ENCODE data around the gene PCBP3.
"Not testable (repeated sequence)": the region's sequence is repeated elsewhere in the genome, so short reads cannot be mapped to it uniquely, and the experiment has no call there.

Gene PCBP3

DNA sequence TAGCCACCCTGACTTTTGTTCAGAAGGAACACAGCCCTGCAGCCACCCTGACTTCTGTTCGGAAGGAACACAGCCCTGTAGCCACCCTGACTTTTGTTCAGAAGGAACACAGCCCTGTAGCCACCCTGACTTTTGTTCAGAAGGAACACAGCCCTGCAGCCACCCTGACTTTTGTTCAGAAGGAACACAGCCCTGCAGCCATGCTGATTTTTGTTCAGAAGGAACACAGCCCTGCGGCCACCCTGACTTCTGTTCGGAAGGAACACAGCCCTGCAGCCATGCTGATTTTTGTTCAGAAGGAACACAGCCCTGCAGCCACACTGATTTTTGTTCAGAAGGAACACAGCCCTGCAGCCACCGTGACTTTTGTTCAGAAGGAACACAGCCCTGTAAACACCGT, 208.9 kb downstream of the PCBP3 start:
- not testable (repeated sequence) for DNase-seq

DNA sequence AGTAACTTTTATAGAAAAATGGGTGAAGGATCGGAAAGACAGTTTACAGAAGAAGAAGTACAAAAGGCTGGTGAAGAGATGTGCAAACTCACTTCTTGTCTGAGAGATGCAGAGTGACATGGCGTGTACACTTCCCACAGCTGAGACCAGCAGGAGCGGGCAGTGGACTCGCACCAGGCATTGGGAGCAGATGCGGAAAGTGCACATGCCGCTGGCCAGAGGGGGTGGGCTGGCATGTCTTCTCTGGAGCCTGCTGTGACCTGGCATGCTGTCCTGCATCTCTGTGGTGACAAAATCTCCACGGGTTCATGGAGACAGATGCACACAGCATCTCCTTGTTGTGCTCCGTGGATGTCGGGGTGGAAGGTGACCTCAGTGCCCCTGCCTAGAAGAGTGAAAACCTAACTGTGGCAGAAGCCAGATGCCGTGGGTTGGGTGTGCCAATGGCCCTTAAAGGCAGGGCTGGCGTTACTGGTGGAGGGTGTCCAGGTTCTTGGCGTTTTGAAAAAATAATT, 209.4 kb downstream of the PCBP3 start:
- DNase-seq: no peak

DNA sequence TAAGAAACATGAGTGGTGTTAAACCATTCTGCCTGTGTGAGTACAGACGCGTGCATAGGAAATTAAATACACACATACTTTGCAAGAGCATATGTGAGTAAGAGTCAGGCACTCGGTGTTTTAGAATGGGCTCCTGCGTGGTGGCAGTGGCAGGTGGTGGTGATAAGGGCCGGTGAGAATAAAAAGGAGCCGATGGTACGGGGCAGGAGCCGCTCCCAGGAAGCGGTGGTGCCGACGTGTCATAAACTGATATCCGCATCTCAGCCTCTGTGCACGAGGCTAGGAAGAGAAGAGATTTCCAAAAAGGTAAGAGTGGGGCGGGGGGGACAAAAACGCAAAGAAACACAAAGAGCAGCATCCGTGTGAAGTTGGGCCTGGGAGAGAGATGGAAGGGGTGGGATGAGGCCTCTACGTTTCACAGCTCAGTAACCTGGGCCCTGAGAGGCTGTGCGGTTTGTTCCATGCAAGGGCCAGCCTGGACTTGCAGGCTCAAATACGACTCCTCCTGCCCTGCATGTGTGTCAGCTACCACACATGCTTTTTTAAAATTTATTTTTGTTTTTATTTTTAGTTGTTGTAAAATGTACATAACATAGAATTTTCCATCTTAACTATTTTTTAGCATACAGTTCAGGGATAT, 210.3 kb downstream of the PCBP3 start:
- no peak for DNase-seq

DNA sequence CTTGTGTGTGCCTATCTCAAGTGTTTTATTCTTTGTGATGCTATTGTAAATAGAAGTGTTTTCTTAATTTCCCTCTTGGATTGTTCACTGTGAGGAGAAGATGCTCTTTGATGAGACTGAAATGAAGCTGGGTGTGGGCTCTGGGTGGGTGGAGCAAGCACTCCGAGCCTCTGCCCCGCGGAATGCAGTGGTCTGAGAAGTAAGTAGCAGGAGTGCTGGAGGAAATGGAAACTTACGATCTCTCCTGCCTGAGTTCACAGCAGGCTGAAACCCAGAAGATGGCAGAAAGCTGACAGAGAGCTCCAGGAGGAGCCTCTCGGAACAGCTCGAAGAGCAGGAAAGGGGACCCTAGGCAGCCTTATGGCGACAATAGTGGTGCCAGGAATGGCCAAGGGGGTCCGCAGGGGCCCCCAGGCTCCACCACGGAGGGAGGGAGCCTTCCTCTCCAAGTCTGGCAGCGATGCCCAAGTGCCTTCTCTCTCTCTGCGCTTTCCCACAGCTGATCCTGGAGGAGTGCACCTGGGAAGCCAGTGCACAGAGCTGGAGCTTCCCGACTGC, 211.2 kb downstream of the PCBP3 start:
- no peak for DNase-seq

DNA sequence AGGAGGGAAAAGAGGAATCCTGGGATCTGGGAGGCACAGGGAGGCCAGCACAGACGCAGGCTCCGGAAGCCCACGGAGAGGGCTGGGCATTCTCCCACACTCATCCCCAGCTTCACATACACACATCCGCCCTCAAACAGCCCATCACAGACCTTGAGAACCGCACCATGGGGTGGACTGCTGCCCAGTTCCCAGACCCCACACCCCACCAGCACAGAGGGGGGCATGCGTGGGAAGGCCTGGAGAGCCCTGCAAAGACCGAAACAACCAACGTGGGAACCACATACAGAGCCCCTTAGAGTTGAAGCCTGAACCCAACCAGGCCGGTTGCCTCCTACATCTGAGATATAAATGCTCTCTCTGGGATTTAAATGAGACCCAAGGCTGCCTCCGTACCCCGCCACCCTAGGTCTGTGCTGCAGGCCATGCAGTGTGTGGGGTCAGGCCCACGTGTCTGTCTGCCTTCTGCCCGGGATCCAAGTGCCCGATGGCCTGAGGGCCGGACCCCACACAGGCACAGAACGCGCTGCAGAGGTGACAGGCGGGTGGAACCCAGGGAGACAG, 211.8 kb downstream of the PCBP3 start:
- no peak for DNase-seq

DNA sequence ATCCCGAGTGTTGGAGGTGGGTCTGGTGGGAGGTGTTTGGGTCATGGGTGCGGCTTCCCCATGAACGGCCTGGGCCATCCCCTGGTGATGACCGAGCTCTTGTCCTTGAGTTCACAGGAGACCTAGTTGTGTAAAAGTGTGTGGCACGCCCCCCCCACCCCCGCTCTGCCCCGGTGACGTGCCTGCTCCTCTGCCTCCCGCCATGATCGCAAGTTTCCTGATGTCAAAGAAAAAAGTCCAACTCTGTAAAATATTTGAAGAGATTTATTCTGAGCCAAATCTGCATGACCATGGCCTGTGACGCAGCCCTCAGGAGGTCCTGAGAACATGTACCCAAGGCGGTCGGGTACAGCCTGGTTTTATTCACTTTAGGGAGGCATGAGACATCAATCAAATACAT, 212.9 kb downstream of the PCBP3 start:
- DNase-seq: no peak

DNA sequence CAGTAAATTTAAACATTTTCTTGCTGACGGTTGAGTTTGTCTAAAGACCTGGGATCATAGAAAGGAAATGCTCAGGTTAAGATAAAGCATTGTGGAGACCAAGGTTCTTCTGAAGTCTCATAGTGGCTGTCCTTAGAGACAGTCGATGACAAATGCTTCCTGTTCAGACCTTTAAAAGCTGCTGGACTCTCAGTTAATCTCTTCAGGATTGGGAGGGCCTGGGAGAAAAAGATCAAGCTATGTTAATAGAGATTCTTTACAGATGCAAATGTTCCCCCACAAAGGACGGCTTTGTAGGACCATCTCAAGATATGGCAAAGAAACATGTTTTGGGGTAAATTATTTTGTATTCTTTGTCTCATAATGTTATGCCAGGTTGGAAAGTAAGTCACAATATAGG, 213.4 kb downstream of the PCBP3 start:
- no peak for DNase-seq

DNA sequence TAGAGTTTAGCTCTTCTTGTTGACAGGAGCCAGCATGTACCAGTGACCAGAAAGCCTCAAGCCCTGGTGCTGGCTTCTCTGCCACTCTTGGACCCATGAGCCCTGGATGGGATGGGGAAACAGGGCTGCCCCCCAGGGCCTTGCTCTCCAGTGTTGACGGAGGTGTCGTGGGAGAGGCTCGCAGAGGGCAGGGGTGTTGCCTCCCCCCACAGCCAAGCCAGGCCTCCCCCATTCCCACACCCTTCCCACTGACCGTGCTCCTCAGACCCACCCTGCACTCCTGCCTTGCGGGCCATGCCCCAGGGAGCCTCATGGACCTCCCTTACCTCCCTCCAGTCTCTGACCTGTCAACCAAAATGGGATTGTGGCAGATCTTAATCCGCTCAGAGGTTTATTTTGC, 214.2 kb downstream of the PCBP3 start:
- no peak for DNase-seq

DNA sequence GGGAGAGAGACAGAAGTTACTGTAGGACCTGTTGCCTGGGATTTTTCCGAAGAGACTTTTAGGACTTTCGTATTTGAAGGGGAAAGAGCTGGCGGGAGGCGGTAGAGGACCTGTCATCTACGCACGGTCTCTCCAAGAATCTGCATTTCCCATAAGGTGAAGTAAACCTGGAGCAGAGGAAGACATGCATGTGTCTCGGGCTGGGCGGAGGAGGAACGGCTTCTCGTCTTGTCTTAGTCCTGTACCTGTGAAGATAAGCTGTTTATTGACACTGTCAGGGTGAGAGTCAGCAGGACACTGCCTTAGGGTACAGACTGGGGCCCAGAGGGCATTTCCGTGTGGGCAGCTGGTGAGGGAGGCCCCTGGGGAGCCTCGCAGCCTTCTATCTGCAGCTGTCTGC, 214.7 kb downstream of the PCBP3 start:
- DNase-seq: no peak

DNA sequence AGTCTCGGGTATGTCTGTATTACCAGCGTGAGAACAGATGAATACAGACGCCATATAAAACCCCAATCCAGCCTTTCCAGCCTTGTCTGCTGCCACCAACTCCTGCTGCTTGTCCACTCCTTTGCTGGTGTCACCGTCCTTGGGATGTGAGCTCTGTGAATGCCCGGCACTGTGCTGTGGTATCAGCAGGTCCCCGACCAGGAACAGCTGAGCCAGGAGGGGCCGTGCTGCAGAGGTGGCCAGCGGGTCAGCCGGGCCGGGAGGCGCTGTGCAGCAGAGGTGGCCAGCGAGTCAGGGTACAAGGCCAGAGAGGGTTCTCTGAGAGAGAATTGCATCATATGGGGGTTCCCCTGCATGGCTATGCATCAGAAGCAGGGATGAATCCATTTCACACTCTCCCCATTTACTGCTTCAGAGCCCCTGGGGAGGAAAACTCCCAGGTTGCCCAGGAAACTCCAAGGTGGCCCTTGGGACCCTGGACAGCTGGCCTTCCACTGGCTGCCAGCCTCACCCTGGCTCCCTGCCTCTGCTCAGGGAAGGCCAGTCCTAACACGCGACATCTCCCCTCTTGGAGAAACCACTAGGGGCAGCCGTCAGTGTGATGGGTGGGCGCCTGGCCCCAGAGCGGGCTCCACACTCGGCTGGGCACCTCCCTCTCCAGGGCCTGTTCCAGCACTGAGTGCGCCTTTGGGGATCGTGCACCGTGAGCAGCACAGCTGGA, 215.7 kb downstream of the PCBP3 start:
- no peak for DNase-seq

DNA sequence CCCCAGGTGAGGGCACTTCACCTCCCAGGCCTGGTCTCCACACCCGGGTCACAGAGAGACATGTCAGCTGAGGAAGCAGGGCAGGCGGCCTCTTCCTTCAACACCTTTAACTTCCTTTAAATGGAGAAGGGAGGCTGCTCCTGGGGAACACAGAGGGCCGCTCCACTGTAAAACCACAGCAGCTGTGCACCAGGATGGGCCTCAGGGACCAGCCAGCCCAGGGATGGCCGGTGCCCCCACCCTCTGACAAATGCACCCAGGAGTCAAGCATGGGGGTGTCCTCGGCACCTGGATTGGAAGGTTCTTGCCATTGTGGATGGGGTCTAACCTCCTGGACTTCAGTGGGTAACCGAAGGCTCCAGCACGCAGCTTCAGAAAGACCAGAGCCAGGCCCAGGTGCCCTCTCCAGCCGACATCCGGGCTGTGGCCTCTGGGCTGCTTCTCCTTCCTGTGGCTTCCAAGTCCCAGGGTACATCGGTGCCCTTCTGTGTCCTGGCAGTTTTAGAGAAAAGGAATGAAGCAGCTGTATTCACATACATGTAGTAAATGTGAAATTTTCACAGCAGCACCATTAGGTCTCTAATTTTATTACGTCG, 216.3 kb downstream of the PCBP3 start:
- no peak for DNase-seq

DNA sequence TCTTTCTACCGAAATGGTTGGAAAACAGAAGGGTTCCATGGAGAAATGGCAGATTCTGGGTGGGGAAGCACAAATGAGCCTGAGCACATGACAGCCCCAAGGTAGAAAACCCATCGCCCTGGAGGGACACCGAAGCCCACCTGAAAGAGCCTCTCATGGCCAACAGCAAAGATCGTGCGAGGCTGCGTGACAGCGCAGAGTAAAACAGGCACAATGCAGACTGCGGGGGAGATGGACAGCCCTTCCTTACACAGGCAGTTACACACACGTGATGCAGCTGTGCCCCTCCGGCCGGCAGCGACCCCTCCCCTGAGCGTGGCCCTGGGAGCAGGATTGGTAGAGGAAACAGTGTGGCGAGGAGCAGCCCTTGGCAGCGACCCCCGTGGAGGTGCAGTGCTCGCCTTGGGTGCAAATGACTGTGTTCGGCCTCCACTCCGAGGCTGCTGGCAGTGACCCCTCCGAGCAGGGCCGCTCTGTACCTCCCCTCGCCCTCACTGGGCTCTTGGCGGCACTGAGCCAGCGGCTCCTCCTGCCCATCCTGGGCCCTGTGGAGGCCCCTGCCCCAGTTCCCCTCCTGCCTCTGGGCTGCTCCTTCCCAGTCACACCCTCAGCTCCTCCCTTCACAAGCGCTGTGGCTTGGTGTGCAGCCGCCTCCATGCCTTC, 217.1 kb downstream of the PCBP3 start:
- DNase-seq: no peak

DNA sequence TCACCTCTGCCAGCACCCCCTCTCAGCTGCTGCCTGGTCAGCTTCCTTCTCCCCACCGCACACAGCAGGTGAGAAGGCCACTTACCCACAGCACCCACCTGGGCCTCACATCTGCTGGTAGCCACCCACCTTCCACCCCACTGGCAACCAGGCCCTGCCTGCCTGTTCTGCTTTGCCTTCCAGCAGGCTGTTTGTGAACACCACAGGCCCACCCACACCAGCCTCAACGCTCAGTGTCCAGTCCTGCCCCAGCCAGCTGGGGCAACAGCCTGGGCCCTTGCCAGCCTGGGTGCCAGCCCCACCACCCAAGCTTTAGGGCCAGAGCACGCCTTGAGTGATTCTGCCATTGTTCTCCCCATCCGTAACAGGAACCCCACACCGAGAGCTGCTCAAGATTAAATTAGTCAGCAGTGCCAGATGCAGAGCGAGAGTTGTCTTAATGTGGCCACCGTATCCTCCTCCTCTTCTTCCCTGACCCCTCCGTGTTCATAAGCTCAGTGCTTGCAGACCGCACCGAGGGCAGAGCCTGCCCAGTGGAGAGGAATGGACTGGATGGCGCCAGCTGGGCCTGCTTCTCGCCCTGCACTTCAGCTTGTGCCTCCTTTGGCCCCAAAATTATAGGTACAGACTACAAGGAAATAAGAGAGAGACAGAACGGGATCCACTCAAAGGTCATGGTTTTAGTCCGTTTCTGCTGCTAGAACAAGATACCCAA, 217.8 kb downstream of the PCBP3 start:
- no peak for DNase-seq

DNA sequence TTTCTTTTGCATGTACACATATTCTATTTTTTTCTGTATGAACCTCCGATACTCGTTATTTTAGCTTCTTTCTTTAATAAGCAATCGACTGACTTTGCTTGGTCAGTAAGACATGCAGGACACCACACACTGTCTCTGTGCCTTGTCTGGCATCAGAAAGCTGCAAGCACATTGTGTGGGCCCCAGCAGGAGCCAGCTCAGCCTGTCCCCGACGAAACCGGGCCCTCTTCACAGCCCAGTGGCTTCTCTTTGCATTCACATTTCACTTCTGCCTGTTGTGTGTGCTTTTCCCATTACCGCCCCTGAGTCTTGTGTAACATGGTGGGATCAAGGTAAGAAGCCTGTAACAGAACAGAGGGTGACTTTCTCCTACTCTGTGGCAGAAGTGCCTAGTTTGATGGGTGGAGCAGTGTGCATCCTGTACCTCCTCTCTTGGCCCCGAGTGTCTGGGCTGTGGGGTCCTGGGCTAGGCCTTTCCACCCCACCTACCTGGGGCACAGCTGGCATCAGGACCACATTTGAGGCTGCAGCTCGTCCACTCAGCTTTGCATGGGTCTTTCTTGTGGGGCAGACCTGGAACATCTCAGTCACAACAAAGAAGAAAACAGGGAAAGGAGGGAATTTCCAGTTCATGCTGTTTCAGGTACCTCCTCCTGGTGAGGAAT, 219.2 kb downstream of the PCBP3 start:
- DNase-seq: no peak

DNA sequence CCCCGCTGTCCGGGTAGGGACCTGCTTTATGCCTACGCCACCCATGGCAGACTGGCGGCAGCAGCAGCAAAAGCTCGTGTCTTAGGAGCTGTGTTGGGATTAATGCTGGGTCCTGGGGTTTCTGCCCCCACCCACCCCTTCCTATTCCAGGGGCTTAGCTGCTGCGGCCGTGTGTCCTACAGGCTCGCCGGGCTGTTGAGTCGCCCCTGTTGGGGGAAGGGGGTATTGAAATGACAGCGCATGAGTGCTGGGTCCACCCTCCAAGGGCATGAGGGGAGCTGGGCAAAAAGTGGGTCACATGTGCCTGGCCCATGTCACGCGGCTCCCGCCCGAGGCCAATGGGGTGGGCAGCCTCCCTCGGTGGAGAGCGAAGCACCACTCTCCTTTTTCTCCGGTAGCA, 219.7 kb downstream of the PCBP3 start:
- no peak for DNase-seq

DNA sequence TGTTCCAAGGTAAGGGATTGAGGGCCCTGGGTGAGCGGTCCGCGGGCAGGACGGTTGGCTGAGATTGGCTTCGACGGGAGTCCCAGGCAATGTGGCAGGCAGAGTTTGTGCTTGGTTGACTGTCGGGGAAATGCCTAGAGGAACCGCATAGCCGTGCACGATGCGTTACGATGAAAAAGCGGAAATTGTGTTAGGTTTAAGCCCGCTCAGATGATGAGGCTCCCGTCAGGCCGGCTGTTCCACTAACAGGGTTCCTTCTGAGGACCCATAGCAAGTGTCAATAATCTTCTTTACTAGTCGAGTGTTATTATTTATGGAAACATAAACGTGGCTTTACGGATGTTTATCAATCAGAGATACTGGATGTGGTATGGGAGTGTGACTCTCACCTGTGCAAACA, 220.2 kb downstream of the PCBP3 start:
- DNase-seq: no peak

DNA sequence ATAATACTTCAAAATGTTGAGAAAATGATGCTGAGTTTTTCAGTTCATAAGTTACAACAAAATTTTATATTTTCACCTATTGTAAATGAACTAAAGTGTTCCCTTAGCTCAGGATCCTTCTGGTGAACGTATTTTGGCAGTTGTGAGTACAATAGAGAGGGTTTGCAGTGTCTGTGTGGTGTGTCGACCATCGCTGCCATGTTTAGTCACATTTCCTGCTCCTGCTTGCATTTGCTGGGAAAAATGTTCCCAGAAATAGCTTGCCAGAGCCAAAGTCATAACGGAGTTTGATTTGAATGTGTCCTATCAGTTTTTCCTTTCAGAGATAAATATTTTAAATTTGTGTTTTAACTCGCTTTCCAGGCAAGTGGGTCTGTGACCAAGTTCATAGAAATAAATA, 220.9 kb downstream of the PCBP3 start:
- DNase-seq: no peak

DNA sequence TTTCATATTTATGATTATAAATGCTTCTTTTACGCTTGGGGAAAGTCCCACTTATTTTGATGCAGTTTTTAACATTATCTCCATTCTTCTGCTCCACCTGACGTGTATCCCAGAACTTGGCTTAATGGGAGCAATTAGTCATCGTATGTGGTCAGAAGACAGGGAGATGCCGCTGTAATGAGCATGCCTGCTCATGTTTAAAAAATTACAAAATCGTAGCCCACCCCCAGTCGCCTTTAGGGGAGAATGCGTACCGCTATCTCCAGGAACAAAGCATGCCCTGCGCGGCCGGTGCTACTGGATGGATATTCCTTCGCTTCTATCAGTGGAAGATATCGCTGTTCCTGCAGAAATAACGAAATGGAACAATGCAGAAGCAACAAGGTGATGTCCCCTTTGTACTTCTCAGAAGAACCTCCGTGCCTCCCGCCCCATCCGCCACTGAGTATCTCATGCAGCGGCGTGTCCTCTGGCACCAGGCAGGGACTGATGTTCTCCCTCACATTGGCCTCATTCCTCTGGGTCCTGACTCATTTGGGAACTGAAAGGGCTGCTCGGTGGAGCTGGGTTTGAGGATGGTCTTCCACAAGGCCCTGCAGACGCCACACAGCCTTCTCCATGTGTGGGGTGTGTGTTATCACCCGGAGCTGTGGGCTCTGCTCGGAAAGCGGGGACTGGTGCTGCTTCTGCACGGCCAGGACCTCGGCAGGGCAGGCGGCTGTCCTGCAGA, 221.7 kb downstream of the PCBP3 start:
- no peak for DNase-seq

DNA sequence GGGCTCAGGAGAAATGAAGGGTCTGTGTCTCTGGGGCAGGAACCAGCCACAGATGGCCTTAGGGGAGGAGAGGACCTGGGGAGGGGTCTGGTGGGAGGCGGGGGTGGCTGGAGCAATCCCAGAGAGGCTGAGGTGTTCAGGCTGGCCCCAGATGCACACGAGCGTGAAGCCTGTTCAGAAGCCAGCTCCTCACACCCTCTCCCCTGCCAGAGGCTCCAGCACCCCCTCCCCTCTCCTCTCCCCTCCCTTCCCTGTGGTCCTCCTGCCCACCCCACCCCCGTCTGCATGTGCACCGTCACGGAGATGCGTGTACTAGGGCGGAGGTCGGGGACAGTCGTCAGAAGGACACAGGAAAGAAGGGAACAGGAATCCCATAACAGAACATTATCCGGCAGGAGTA, 223.0 kb downstream of the PCBP3 start:
- no peak for DNase-seq

DNA sequence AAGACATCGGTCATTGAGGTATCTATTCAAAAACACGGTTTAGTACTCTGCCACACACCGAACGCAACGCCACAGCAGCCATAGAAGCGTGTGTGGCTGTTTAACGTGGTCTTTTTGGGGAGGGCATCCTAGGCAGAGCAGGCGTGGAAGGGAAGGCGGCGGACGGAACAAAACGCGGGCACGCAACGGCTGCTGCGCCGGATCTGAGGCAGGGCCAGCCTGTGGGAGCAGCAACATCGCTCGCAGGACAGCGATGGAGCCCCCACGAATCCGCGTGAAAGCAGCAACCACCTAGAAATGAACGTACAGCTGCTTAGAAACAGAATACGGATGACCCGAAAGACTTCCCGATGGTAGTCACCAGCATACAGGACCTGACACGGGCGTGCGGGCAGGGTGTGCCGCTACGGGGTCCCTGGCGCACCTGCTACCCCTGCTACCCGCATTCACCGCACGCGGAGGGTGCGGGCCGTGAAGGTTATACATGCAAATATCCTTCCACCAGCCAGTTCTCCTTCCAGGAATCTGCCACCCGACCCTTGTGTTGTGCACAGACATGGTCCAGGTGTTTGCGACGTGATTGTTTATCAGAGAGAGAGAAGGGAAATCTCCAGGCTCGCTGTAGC, 223.6 kb downstream of the PCBP3 start:
- no peak for DNase-seq

DNA sequence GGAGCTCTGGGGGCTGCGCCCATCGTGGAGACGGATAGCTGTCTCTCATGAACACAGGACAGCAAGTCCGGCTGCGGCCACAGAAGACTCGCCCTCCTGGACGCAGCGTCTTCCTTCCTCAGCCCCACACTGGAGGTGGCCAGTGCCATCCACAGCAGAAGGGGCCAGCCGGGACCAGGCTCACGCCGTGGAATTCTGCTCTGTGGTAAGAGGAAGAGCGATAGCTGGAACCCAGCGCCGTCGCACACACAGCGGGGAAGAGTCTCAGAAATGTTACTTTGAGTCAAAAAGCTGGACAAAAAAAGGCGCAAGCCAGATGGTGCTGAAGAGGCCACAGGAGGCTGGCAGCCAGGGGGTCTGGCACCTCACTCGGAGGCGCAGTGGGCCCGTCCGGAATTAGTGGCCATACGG, 224.2 kb downstream of the PCBP3 start:
- no peak for DNase-seq

Measured in CD4-positive, alpha-beta T cell treated with Interleukin-4 for 1 hour (primary cell).